H9 (cell line): ENCODE measurements around the gene SP4. TPM values are rescaled to one million over a fixed set of nuclear protein-coding genes. Genes with fewer than 3 reads are reported as not detected.

Source experiments
- DNase-seq: peaks from one replicate; pipeline ENCODE4 v3.0.0-alpha.2; 2017
- H2AFZ ChIP-seq: one replicate; pipeline ENCODE4 v1.6.1; 2013; ENCODE audit warnings: mild to moderate bottlenecking, low read length, control low read depth, moderate library complexity
- H2AK5ac ChIP-seq: 2 replicates; pipeline ENCODE4 v1.6.1; 2013; ENCODE audit warnings: low read length, control low read depth, mixed read lengths; ENCODE audit not compliant: insufficient read length
- H2BK120ac ChIP-seq: one replicate; pipeline ENCODE4 v1.6.1; 2013; ENCODE audit warnings: low read depth, mild to moderate bottlenecking, low read length, control low read depth, inconsistent platforms; ENCODE audit not compliant: poor library complexity, severe bottlenecking
- H2BK12ac ChIP-seq: 2 replicates; pipeline ENCODE4 v1.6.1; 2013; ENCODE audit warnings: low read length, control low read depth, mixed read lengths, low read depth; ENCODE audit not compliant: insufficient read length
- H2BK15ac ChIP-seq: 2 replicates; pipeline ENCODE4 v1.6.1; 2013; ENCODE audit warnings: low read depth, low read length, control low read depth
- H2BK20ac ChIP-seq: one replicate; pipeline ENCODE4 v1.6.1; 2013; ENCODE audit warnings: low read depth, mild to moderate bottlenecking, low read length, control low read depth, inconsistent platforms; ENCODE audit not compliant: poor library complexity, severe bottlenecking
- H2BK5ac ChIP-seq: 2 replicates; pipeline ENCODE4 v1.6.1; 2013; ENCODE audit warnings: low read length, control low read depth, mixed read lengths; ENCODE audit not compliant: insufficient read length
- H3K14ac ChIP-seq: 2 replicates; pipeline ENCODE4 v1.6.1; 2013; ENCODE audit warnings: low read length, control low read depth; ENCODE audit not compliant: insufficient read depth
- H3K18ac ChIP-seq: 2 replicates; pipeline ENCODE4 v1.6.1; 2013; ENCODE audit warnings: low read depth, mild to moderate bottlenecking, mixed read lengths, low read length, control low read depth; ENCODE audit not compliant: insufficient read length
- H3K23ac ChIP-seq: 2 replicates; pipeline ENCODE4 v1.6.1; 2013; ENCODE audit warnings: low read length, control low read depth, mixed read lengths, low read depth; ENCODE audit not compliant: insufficient read length
- H3K23me2 ChIP-seq: 2 replicates; pipeline ENCODE4 v1.6.1; 2013; ENCODE audit warnings: low read depth, mild to moderate bottlenecking, mixed read lengths, low read length, control low read depth; ENCODE audit not compliant: insufficient read length, poor library complexity, severe bottlenecking
- H3K27ac ChIP-seq: 2 replicates; pipeline ENCODE4 v1.5.1; 2013; ENCODE audit warnings: low read length, control low read depth, mixed read lengths, low read depth; ENCODE audit not compliant: insufficient read length
- H3K27me3 ChIP-seq: 2 replicates; pipeline ENCODE4 v1.6.1; 2013; ENCODE audit warnings: low read length, control low read depth, inconsistent platforms; ENCODE audit not compliant: insufficient read depth
- H3K4ac ChIP-seq: 2 replicates; pipeline ENCODE4 v1.6.1; 2013; ENCODE audit warnings: low read depth, mild to moderate bottlenecking, control low read depth, inconsistent platforms, low read length, moderate library complexity
- H3K4me1 ChIP-seq: 2 replicates; pipeline ENCODE4 v1.6.1; 2013; ENCODE audit warnings: low read length, control low read depth, inconsistent platforms; ENCODE audit not compliant: insufficient read depth
- H3K4me2 ChIP-seq: 2 replicates; pipeline ENCODE4 v1.6.1; 2013; ENCODE audit warnings: low read length, control low read depth, mixed read lengths; ENCODE audit not compliant: insufficient read length, insufficient read depth
- H3K56ac ChIP-seq: 2 replicates; pipeline ENCODE4 v1.6.1; 2013; ENCODE audit warnings: low read depth, mild to moderate bottlenecking, mixed read lengths, low read length, control low read depth; ENCODE audit not compliant: insufficient read length
- H3K79me1 ChIP-seq: 2 replicates; pipeline ENCODE4 v1.6.1; 2013; ENCODE audit warnings: low read depth, mild to moderate bottlenecking, moderate library complexity, low read length, control low read depth, inconsistent platforms; ENCODE audit not compliant: insufficient read depth, poor library complexity, severe bottlenecking
- H3K79me2 ChIP-seq: 2 replicates; pipeline ENCODE4 v1.6.1; 2013; ENCODE audit warnings: low read length, control low read depth, inconsistent platforms; ENCODE audit not compliant: insufficient read depth
- H3K9ac ChIP-seq: 2 replicates; pipeline ENCODE4 v1.6.1; 2013; ENCODE audit warnings: low read length, control low read depth, mixed read lengths; ENCODE audit not compliant: insufficient read length; ENCODE audit errors: extremely low read depth
- H3K9me3 ChIP-seq: one replicate; pipeline ENCODE4 v1.6.1; 2013; ENCODE audit warnings: low read depth, low read length, inconsistent platforms; ENCODE audit not compliant: control insufficient read depth
- H3T11ph ChIP-seq: one replicate; pipeline ENCODE4 v1.6.1; 2013; ENCODE audit warnings: mild to moderate bottlenecking, low read length, control low read depth, inconsistent platforms
- H4K20me1 ChIP-seq: one replicate; pipeline ENCODE4 v1.6.1; 2013; ENCODE audit not compliant: control insufficient read depth, insufficient read length, insufficient read depth
- H4K5ac ChIP-seq: 2 replicates; pipeline ENCODE4 v1.6.1; 2013; ENCODE audit warnings: low read depth, mild to moderate bottlenecking, mixed read lengths, low read length, control low read depth; ENCODE audit not compliant: insufficient read length
- H4K8ac ChIP-seq: replicated peaks from 2 replicates; pipeline ENCODE4 v1.6.1; 2013; ENCODE audit warnings: low read length, control low read depth, mixed read lengths, low read depth; ENCODE audit not compliant: insufficient read length
- H4K91ac ChIP-seq: 2 replicates; pipeline ENCODE4 v1.6.1; 2013; ENCODE audit warnings: low read depth, mild to moderate bottlenecking, moderate library complexity, mixed read lengths, low read length, control low read depth; ENCODE audit not compliant: insufficient read length
- H3K27ac Mint-ChIP-seq, 3 experiments: 2 replicates in 2 of 3; 3 replicates in 1 of 3; pipeline ENCODE4 v1.8.0; 2020 to 2021; ENCODE audit warnings: mixed read lengths in 3 of 3, mild to moderate bottlenecking in 1 of 3, moderate library complexity in 1 of 3
- H3K27me3 Mint-ChIP-seq: 2 replicates; pipeline ENCODE4 v1.8.0; 2021; ENCODE audit warnings: low read depth, mild to moderate bottlenecking, moderate library complexity, mixed read lengths
- H3K36me3 Mint-ChIP-seq, 3 experiments: 2 replicates in 2 of 3; 3 replicates in 1 of 3; pipeline ENCODE4 v1.8.0; 2020 to 2021; ENCODE audit warnings: low read depth in 3 of 3, mixed read lengths in 3 of 3; ENCODE audit not compliant: insufficient read depth in 1 of 3
- H3K4me1 Mint-ChIP-seq, 2 experiments: 2 replicates each; pipeline ENCODE4 v1.8.0; 2020; ENCODE audit warnings: mixed read lengths in 2 of 2
- H3K4me3 Mint-ChIP-seq, 2 experiments: 2 replicates in 1 of 2; 3 replicates in 1 of 2; pipeline ENCODE4 v1.8.0; 2020 to 2021; ENCODE audit warnings: mild to moderate bottlenecking in 2 of 2, mixed read lengths in 2 of 2, moderate library complexity in 1 of 2
- H3K9me3 Mint-ChIP-seq, 2 experiments: 2 replicates in 1 of 2; 3 replicates in 1 of 2; pipeline ENCODE4 v1.8.0; 2020; ENCODE audit warnings: mild to moderate bottlenecking in 2 of 2, mixed read lengths in 2 of 2, moderate library complexity in 1 of 2
- CTCF ChIP-seq: fragments of 200-600 bp; sonication (generic); conservative IDR thresholded peaks from 3 replicates; pipeline ENCODE4 v1.8.0; 2021; ENCODE audit warnings: antibody characterized with exemption, mild to moderate bottlenecking
- WGBS: extraction: QIAGEN DNeasy Blood & Tissue Kit; methylation state at CpG from one replicate; pipeline ENCODE4 v1.1.7; 2013; ENCODE audit warnings: missing lambda C conversion rate, low lambda C conversion rate, mixed read lengths; ENCODE audit not compliant: insufficient read length; ENCODE audit errors: extremely low coverage; 5-methylcytosine and 5-hydroxymethylcytosine counted together
- total RNA-seq: library from RNA; stranded (reverse); gene quantifications from 2 replicates; pipeline ENCODE4 v1.2.1, GENCODE V29; 2021

Gene SP4
- total RNA-seq, 1 experiment from 2014 or later: 19.4 TPM

GRCh38 chr7:21430575-21430954 lies 2.7 kb downstream of the SP4 start:
- Histone ChIP-seq H3K9me3 (no peaks in the 10 kb centered on the region), H2AK5ac (no peak overlapping the region), H3K9ac (no peak overlapping the region), H3K79me2 (peaks cover 18% of the 10 kb centered on the region), H4K8ac (no peak overlapping the region), H2BK12ac (no peak overlapping the region), H2BK15ac (no peak overlapping the region), H3K27me3 (no peaks in the 10 kb centered on the region), H2AFZ (no peak overlapping the region), H3K14ac (no peak overlapping the region; the same call in 1 of the 2 replicates), H4K20me1 (no peaks in the 10 kb centered on the region), H3K27ac (no peak overlapping the region), H3K23me2 (peaks cover 9% of the 10 kb centered on the region), H3T11ph (no peak overlapping the region), H3K4me2 (peak overlapping the region; percentile 72), H3K23ac (no peak overlapping the region), H2BK5ac (no peak overlapping the region), H3K56ac (no peak overlapping the region), H3K4me1 (peaks cover 12% of the 10 kb centered on the region), H3K79me1 (peaks cover 7% of the 10 kb centered on the region), H3K18ac (no peak overlapping the region), H2BK120ac (no peak overlapping the region), H4K91ac (no peak overlapping the region), H3K4ac (no peak overlapping the region), H2BK20ac (no peak overlapping the region), H4K5ac (no peak overlapping the region)
- Mint-ChIP-seq H3K9me3 (no peaks in the 10 kb centered on the region; a peak in 1 of 5 replicates), H3K36me3 (peaks cover 12 to 26% (median 15%) of the 10 kb centered on the region in 3 experiments; a peak in 6 of 7 replicates), H3K27ac (no peak overlapping the region), H3K4me1 (peaks cover 56 to 58% of the 10 kb centered on the region in 2 experiments), H3K4me3 (peak overlapping the region; percentile 53 to 74), H3K27me3 (no peaks in the 10 kb centered on the region)
- no CpG with 5 or more reads among the region's 3 CpGs for whole genome bisulfite sequencing
- no peak for TF ChIP-seq CTCF
- DNase-seq: no peak
